H1 (cell line): ENCODE data around the gene CASQ2. TPM values are rescaled to one million over a fixed set of nuclear protein-coding genes. Genes with fewer than 3 reads are reported as not detected.

Experiments used
- ASH2L ChIP-seq: fragments of 200-600, 300-600 bp; sonication (generic); IDR thresholded peaks from one replicate; pipeline ENCODE4 v1.7.1; 2017; ENCODE audit warnings: low read length
- ATF3 ChIP-seq: IDR thresholded peaks from 2 replicates; pipeline ENCODE4 v1.6.1; 2011; ENCODE audit warnings: low read depth, mild to moderate bottlenecking, low read length; ENCODE audit not compliant: insufficient read depth
- EZH2 ChIP-seq: fragments of 200-600 bp; sonication (generic); IDR thresholded peaks from 2 replicates; pipeline ENCODE4 v1.7.1; 2012; ENCODE audit warnings: low read depth, mild to moderate bottlenecking, moderate library complexity, low read length, inconsistent platforms; ENCODE audit not compliant: severe bottlenecking
- KDM1A ChIP-seq: fragments of 200-600, 300-600 bp; sonication (generic); IDR thresholded peaks from 2 replicates; pipeline ENCODE4 v1.7.1; 2016; ENCODE audit warnings: mild to moderate bottlenecking, low read length, borderline replicate concordance
- SIN3A ChIP-seq, 2 experiments: IDR thresholded peaks in 1 of 2; conservative IDR thresholded peaks in 1 of 2; 2 replicates each; pipeline ENCODE4 v1.6.1; 2011 to 2012; ENCODE audit warnings: low read length in 2 of 2, improper control_type of control experiment in 1 of 2, low read depth in 1 of 2, mild to moderate bottlenecking in 1 of 2
- YY1 ChIP-seq: IDR thresholded peaks from 2 replicates; pipeline ENCODE4 v1.6.1; 2011; ENCODE audit warnings: low read depth, mild to moderate bottlenecking, low read length
- polyA plus RNA-seq, 7 experiments: library from polyadenylated mRNA; depleted of rRNA in 3 of 7; stranded (reverse) in 5 of 7; unstranded in 2 of 7; fragments of >200 nt in 5 of 7; fragments of 200-250 nt in 2 of 7; gene quantifications; 1 replicate in 5 of 7; 2 replicates in 1 of 7; 4 replicates in 1 of 7; pipeline versions ENCODE4 v1.2.1 to v1.2.3, GENCODE V29; 2011 to 2013; ENCODE audit warnings: missing spikeins in 2 of 7, mixed read lengths in 2 of 7
- total RNA-seq: library from RNA; stranded (reverse); fragmentation: NEBNext Ultra II Directional; extraction: Animal tissue kit (Norgen Biotek cat#: 25700); gene quantifications from 2 replicates; pipeline ENCODE4 v1.2.1, GENCODE V29; 2021

CASQ2 gene
- total and polyA plus RNA-seq, 2 of the 8 experiments (the other 6 are each of a cell fraction or from before 2014, with no cell fraction given), result not detected

GRCh38 chr1:115729756-115730155 lies 38.8 kb downstream of the CASQ2 start (continued):
- TF ChIP-seq ATF3 (no peak), KDM1A (no peak), SIN3A (conservative IDR thresholded peaks at IDR 0.05 in 1 of 2, IDR thresholded peaks at IDR 0.05 in 1 of 2; ENCODE audit: low read depth in 1 of 2, low read length in 2 of 2) (no peak), YY1 (no peak), ASH2L (no peak), EZH2 (no peak)
